22Rv1 (cell line): ENCODE data around the gene CLMN.

Experiments
- ZFX ChIP-seq: fragments of 450-650 bp; IDR thresholded peaks from 2 replicates; pipeline ENCODE4 v1.6.1; 2017; ENCODE audit warnings: antibody characterized with exemption, borderline replicate concordance
- TF ChIP-seq, protein P1 (sequence below): fragments of 450-650 bp; IDR thresholded peaks from 2 replicates; pipeline ENCODE4 v1.5.1; 2017; ENCODE audit warnings: mild to moderate bottlenecking

DNA sequence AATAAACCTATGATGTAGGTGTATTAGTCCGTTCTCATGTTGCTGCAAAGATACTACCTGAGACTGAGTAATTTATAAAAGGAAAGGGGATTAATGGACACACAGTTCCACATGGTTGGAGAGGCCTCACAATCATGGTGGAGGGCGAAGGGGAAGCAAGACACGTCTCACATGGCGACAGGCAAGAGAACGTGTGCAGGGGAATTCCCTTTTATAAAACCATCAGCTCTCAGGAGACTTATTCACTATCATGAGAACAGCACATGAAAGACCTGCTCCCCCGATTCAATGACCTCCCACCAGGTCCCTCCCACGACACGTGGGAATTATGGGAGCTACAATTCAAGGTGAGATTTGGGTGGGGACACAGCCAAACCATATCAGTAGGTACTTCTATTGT, 103.7 kb downstream of the CLMN start:
- TF ChIP-seq, protein P1, sequence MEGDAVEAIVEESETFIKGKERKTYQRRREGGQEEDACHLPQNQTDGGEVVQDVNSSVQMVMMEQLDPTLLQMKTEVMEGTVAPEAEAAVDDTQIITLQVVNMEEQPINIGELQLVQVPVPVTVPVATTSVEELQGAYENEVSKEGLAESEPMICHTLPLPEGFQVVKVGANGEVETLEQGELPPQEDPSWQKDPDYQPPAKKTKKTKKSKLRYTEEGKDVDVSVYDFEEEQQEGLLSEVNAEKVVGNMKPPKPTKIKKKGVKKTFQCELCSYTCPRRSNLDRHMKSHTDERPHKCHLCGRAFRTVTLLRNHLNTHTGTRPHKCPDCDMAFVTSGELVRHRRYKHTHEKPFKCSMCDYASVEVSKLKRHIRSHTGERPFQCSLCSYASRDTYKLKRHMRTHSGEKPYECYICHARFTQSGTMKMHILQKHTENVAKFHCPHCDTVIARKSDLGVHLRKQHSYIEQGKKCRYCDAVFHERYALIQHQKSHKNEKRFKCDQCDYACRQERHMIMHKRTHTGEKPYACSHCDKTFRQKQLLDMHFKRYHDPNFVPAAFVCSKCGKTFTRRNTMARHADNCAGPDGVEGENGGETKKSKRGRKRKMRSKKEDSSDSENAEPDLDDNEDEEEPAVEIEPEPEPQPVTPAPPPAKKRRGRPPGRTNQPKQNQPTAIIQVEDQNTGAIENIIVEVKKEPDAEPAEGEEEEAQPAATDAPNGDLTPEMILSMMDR = no peak
- no peak for TF ChIP-seq ZFX
